Measurements from ENCODE around the gene MBNL1.

GRCh38 chr3:152362086-152362485 is 93.4 kb downstream of the MBNL1 start:
- no peak for TF ChIP-seq TAF1 (IDR thresholded peaks at IDR 0.05; ENCODE audit: low read depth, low read length)
- TF ChIP-seq POLR2A (IDR thresholded peaks at IDR 0.05; ENCODE audit: low read depth, low read length), result no peak
- TF ChIP-seq POLR2AphosphoS5 (IDR thresholded peaks at IDR 0.05; ENCODE audit: low read depth, low read length), result no peak
- TF ChIP-seq POU2F2 (IDR thresholded peaks at IDR 0.05; ENCODE audit: low read depth, low read length), result no peak

All from GM12891 (cell line).